ENCODE measurements around the gene GLCE.
"Not testable (repeated sequence)": the region's sequence is repeated elsewhere in the genome, so short reads cannot be mapped to it uniquely, and the experiment has no call there.

DNA sequence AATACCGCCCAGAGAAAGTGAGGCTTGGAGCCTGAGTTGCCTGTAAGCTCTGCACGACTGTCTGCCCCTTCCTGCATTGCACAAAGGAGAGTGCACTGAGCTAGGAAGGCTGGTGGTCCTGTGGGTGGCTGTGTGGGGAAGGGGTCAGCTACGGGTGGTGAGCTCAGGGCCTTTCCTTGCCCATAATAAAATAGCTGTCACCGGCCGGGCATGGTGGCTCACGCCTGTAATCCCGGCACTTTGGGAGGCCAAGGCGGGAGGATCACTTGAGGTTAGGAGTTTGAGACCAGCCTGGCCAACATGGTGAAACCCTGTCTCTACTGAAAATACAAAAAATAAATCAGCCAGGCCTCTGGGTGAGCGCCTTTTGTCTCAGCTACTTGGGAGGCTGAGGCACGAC is 131.2 kb downstream of the GLCE start:
- TF ChIP-seq, protein P1, sequence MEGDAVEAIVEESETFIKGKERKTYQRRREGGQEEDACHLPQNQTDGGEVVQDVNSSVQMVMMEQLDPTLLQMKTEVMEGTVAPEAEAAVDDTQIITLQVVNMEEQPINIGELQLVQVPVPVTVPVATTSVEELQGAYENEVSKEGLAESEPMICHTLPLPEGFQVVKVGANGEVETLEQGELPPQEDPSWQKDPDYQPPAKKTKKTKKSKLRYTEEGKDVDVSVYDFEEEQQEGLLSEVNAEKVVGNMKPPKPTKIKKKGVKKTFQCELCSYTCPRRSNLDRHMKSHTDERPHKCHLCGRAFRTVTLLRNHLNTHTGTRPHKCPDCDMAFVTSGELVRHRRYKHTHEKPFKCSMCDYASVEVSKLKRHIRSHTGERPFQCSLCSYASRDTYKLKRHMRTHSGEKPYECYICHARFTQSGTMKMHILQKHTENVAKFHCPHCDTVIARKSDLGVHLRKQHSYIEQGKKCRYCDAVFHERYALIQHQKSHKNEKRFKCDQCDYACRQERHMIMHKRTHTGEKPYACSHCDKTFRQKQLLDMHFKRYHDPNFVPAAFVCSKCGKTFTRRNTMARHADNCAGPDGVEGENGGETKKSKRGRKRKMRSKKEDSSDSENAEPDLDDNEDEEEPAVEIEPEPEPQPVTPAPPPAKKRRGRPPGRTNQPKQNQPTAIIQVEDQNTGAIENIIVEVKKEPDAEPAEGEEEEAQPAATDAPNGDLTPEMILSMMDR (IDR thresholded peaks at IDR 0.05; ENCODE audit: low read depth, low read length, missing input control), result not testable (repeated sequence)
- not testable (repeated sequence) for TF ChIP-seq FOXA1 (IDR thresholded peaks at IDR 0.05); TAF1 (conservative IDR thresholded peaks at IDR 0.05); HNF4G (IDR thresholded peaks at IDR 0.05); SP1 (IDR thresholded peaks at IDR 0.05); HNF4A (conservative IDR thresholded peaks at IDR 0.05); RAD21 (IDR thresholded peaks at IDR 0.05); EGR1 (IDR thresholded peaks at IDR 0.05; ENCODE audit: low read depth in 2 of 2); GABPA (IDR thresholded peaks at IDR 0.05 in 1 of 2, conservative IDR thresholded peaks at IDR 0.05 in 1 of 2)
- TF ChIP-seq, protein P2, sequence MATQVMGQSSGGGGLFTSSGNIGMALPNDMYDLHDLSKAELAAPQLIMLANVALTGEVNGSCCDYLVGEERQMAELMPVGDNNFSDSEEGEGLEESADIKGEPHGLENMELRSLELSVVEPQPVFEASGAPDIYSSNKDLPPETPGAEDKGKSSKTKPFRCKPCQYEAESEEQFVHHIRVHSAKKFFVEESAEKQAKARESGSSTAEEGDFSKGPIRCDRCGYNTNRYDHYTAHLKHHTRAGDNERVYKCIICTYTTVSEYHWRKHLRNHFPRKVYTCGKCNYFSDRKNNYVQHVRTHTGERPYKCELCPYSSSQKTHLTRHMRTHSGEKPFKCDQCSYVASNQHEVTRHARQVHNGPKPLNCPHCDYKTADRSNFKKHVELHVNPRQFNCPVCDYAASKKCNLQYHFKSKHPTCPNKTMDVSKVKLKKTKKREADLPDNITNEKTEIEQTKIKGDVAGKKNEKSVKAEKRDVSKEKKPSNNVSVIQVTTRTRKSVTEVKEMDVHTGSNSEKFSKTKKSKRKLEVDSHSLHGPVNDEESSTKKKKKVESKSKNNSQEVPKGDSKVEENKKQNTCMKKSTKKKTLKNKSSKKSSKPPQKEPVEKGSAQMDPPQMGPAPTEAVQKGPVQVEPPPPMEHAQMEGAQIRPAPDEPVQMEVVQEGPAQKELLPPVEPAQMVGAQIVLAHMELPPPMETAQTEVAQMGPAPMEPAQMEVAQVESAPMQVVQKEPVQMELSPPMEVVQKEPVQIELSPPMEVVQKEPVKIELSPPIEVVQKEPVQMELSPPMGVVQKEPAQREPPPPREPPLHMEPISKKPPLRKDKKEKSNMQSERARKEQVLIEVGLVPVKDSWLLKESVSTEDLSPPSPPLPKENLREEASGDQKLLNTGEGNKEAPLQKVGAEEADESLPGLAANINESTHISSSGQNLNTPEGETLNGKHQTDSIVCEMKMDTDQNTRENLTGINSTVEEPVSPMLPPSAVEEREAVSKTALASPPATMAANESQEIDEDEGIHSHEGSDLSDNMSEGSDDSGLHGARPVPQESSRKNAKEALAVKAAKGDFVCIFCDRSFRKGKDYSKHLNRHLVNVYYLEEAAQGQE (IDR thresholded peaks at IDR 0.05), result not testable (repeated sequence)
- TF ChIP-seq, protein P3, sequence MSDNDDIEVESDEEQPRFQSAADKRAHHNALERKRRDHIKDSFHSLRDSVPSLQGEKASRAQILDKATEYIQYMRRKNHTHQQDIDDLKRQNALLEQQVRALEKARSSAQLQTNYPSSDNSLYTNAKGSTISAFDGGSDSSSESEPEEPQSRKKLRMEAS (IDR thresholded peaks at IDR 0.05), result not testable (repeated sequence)
- TF ChIP-seq, protein P4, sequence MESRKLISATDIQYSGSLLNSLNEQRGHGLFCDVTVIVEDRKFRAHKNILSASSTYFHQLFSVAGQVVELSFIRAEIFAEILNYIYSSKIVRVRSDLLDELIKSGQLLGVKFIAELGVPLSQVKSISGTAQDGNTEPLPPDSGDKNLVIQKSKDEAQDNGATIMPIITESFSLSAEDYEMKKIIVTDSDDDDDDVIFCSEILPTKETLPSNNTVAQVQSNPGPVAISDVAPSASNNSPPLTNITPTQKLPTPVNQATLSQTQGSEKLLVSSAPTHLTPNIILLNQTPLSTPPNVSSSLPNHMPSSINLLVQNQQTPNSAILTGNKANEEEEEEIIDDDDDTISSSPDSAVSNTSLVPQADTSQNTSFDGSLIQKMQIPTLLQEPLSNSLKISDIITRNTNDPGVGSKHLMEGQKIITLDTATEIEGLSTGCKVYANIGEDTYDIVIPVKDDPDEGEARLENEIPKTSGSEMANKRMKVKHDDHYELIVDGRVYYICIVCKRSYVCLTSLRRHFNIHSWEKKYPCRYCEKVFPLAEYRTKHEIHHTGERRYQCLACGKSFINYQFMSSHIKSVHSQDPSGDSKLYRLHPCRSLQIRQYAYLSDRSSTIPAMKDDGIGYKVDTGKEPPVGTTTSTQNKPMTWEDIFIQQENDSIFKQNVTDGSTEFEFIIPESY (IDR thresholded peaks at IDR 0.05), result not testable (repeated sequence)
- TF ChIP-seq, protein P5, sequence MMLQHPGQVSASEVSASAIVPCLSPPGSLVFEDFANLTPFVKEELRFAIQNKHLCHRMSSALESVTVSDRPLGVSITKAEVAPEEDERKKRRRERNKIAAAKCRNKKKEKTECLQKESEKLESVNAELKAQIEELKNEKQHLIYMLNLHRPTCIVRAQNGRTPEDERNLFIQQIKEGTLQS (IDR thresholded peaks at IDR 0.05), result not testable (repeated sequence)

Measured in liver (tissue), 3 donors.